ENCODE measurements around the gene DSCAM. TPM values are rescaled to one million over a fixed set of nuclear protein-coding genes. Genes with fewer than 3 reads are reported as not detected.

The DSCAM gene
- total RNA-seq, 1 donor = not detected

- no peak for DNase-seq (ENCODE audit: low read depth)
- no peak overlapping the region for H3K4me3 ChIP-seq (ENCODE audit: low read depth, low read length)
- TF ChIP-seq CTCF (IDR thresholded peaks at IDR 0.05; ENCODE audit: insufficient read depth, low read length) = no peak
Observed at GRCh38 chr21:40402884-40403582, 443.9 kb downstream of the DSCAM start.

GRCh38 chr21:40395732-40396131 is 451.2 kb downstream of the DSCAM start:
- no peak overlapping the region for H3K4me3 ChIP-seq (ENCODE audit: low read depth, low read length)
- no peak for TF ChIP-seq CTCF (IDR thresholded peaks at IDR 0.05; ENCODE audit: insufficient read depth, low read length)
- DNase-seq (ENCODE audit: low read depth) = no peak

- TF ChIP-seq CTCF (IDR thresholded peaks at IDR 0.05; ENCODE audit: insufficient read depth, low read length) = no peak
- no peak overlapping the region for H3K4me3 ChIP-seq (ENCODE audit: low read depth, low read length)
- no peak for DNase-seq (ENCODE audit: low read depth)
Observed at GRCh38 chr21:40393066-40393465, 453.9 kb downstream of the DSCAM start.

- no peak overlapping the region for H3K4me3 ChIP-seq (ENCODE audit: low read depth, low read length)
- DNase-seq (ENCODE audit: low read depth) = no peak
Observed at GRCh38 chr21:40388046-40388445, 458.9 kb downstream of the DSCAM start.

GRCh38 chr21:40386981-40387747 is 459.8 kb downstream of the DSCAM start:
- DNase-seq (ENCODE audit: low read depth) = no peak
- no peak overlapping the region for H3K4me3 ChIP-seq (ENCODE audit: low read depth, low read length)
- no peak for TF ChIP-seq CTCF (IDR thresholded peaks at IDR 0.05; ENCODE audit: insufficient read depth, low read length)

More at GRCh38 chr21:40388046-40388445, 458.9 kb downstream of the DSCAM start:
- no peak for TF ChIP-seq CTCF (IDR thresholded peaks at IDR 0.05; ENCODE audit: insufficient read depth, low read length)

GRCh38 chr21:40386294-40386911 is 460.6 kb downstream of the DSCAM start:
- peak; percentile 8 for TF ChIP-seq CTCF (IDR thresholded peaks at IDR 0.05; ENCODE audit: insufficient read depth, low read length)
- DNase-seq (ENCODE audit: low read depth) = no peak
- no peak overlapping the region for H3K4me3 ChIP-seq (ENCODE audit: low read depth, low read length)
